ENCODE data around the gene CD24. TPM values are rescaled to one million over a fixed set of nuclear protein-coding genes. Genes with fewer than 3 reads are reported as not detected.

Gene CD24
- total RNA-seq, 1 experiment from 2014 or later, result 57.4 TPM

DNA sequence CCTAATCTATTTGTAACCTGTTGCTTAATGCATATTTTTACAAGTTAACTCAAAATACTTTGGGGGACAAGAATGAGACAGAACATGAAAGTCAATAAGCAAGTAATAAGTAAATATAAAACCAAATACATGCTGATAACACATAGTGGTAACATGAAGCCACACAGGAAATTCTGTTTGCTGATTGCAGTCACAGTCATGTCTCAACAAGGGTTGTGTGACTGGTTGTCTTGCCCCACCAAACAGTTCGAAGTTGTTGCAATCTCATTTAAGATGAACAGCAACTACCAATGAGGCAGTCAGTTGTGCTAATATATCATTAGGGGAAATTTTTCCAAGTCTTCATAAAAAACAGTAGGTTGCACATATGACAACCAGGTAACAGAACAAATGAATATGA lies 14.5 kb downstream of the CD24 start:
- intact Hi-C loops (cut with micrococcal nuclease; ENCODE audit: unreplicated experiment), result no loop called here
- ATAC-seq (no peak), DNase-seq (ENCODE audit: low read depth, low spot score) (no peak)
- Histone ChIP-seq H3K9me3 (ENCODE audit: control insufficient read depth, insufficient read depth, low read depth, low read length) (no peaks in the 10 kb centered on the region), H3K4me3 (ENCODE audit: low read depth in 2 of 2, low read length in 2 of 2) (no peak overlapping the region), H3K27me3 (ENCODE audit: control insufficient read depth, insufficient read depth, low read length) (no peaks in the 10 kb centered on the region), H3K36me3 (ENCODE audit: control insufficient read depth, insufficient read depth, low read length) (no peaks in the 10 kb centered on the region), H3K27ac (ENCODE audit: low read length) (no peak overlapping the region), H3K4me1 (ENCODE audit: control insufficient read depth, insufficient read depth, low read length) (no peaks in the 10 kb centered on the region)
- no TSS peak for BruUV-seq (replicated peaks)
- CTCF ChIA-PET, result no interaction called here
- in situ Hi-C loops (cut with HindIII; ENCODE audit: low pct_unique_long_range_greater_than_20kb, low sequenced_read_pairs), result no loop called here
- POLR2A ChIA-PET, result no interaction called here
- TF ChIP-seq, protein P1, sequence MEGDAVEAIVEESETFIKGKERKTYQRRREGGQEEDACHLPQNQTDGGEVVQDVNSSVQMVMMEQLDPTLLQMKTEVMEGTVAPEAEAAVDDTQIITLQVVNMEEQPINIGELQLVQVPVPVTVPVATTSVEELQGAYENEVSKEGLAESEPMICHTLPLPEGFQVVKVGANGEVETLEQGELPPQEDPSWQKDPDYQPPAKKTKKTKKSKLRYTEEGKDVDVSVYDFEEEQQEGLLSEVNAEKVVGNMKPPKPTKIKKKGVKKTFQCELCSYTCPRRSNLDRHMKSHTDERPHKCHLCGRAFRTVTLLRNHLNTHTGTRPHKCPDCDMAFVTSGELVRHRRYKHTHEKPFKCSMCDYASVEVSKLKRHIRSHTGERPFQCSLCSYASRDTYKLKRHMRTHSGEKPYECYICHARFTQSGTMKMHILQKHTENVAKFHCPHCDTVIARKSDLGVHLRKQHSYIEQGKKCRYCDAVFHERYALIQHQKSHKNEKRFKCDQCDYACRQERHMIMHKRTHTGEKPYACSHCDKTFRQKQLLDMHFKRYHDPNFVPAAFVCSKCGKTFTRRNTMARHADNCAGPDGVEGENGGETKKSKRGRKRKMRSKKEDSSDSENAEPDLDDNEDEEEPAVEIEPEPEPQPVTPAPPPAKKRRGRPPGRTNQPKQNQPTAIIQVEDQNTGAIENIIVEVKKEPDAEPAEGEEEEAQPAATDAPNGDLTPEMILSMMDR (IDR thresholded peaks at IDR 0.05), result no peak
- no peak for TF ChIP-seq TCF7L2 (IDR thresholded peaks at IDR 0.05; ENCODE audit: low read depth, low read length)
- no peak for TF ChIP-seq SIN3A (IDR thresholded peaks at IDR 0.05; ENCODE audit: borderline replicate concordance, insufficient read depth, low read depth, low read length)
- TF ChIP-seq POLR2AphosphoS5 (IDR thresholded peaks at IDR 0.05; ENCODE audit: low read depth, low read length), result no peak
- no peak for TF ChIP-seq REST (IDR thresholded peaks at IDR 0.05; ENCODE audit: insufficient read depth in 1 of 2, low read depth in 2 of 2, low read length in 1 of 2)

DNA sequence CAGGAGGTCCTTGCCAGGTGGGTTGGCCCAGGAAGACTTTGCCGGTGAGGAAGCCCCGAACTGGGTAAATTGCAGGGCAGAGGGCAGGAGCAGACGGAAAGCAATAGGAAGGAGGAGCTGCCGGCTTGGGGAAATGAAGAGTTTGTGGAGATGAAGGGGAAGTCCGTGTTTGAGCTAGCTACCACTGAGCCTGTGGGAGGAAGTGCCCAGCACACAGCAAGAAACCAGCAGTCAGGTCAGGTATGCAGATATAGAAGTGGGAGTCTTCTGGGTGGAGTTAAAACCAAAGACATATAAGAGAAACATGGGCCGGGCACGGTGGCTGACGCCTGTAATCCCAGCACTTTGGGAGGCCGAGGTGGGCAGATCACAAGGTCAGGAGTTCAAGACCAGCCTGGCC lies 34.7 kb downstream of the CD24 start:
- H3K9me3 ChIP-seq (ENCODE audit: control insufficient read depth, insufficient read depth, low read depth, low read length), result no peaks in the 10 kb centered on the region
- no peak for ATAC-seq
- ChIA-PET POLR2A (no interaction called here), CTCF (no interaction called here)
- BruUV-seq (replicated peaks), result no TSS peak
- in situ Hi-C loops (cut with HindIII; ENCODE audit: low pct_unique_long_range_greater_than_20kb, low sequenced_read_pairs), result no loop called here
- H3K36me3 ChIP-seq (ENCODE audit: control insufficient read depth, insufficient read depth, low read length), result no peaks in the 10 kb centered on the region
- H3K27me3 ChIP-seq (ENCODE audit: control insufficient read depth, insufficient read depth, low read length), result no peaks in the 10 kb centered on the region
- H3K27ac ChIP-seq (ENCODE audit: low read length), result no peak overlapping the region
- TF ChIP-seq TCF7L2 (IDR thresholded peaks at IDR 0.05; ENCODE audit: low read depth, low read length) (no peak), SIN3A (IDR thresholded peaks at IDR 0.05; ENCODE audit: borderline replicate concordance, insufficient read depth, low read depth, low read length) (no peak), POLR2AphosphoS5 (IDR thresholded peaks at IDR 0.05; ENCODE audit: low read depth, low read length) (no peak), REST (IDR thresholded peaks at IDR 0.05; ENCODE audit: insufficient read depth in 1 of 2, low read depth in 2 of 2, low read length in 1 of 2) (no peak)
- TF ChIP-seq, protein P1 (IDR thresholded peaks at IDR 0.05), result no peak
- H3K4me1 ChIP-seq (ENCODE audit: control insufficient read depth, insufficient read depth, low read length), result no peaks in the 10 kb centered on the region
- DNase-seq (ENCODE audit: low read depth, low spot score), result no peak
- intact Hi-C loops (cut with micrococcal nuclease; ENCODE audit: unreplicated experiment), result no loop called here
- H3K4me3 ChIP-seq (ENCODE audit: low read depth in 2 of 2, low read length in 2 of 2), result no peak overlapping the region

All from Panc1 (cell line).